Measurements from ENCODE around the gene PFKFB3.
"Not testable (repeated sequence)": the region's sequence is repeated elsewhere in the genome, so short reads cannot be mapped to it uniquely, and the experiment has no call there.

PFKFB3 gene

DNA sequence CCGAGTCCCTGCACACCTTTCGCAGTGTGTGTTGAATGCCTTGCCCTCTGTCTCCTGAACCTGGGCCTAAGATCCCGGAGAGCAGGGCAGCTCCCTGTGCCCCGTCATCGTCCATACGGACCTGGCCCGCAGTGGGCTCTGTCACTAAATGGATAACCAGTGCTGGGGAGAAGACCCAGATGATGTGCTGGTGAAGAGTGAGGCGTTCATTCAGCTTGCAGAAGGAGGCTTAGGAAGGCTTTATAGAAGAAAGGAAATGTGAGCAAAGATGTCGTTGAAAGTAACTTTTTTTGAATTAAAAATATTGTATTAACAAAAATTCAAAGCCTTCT lies 34.4 kb downstream of the PFKFB3 start:
- no peak overlapping the region for H3K4me2 ChIP-seq (ENCODE audit: low read length)
- peaks cover 8% of the 10 kb centered on the region for H3K4me1 ChIP-seq (ENCODE audit: control insufficient read depth, low read length)
- no peaks in the 10 kb centered on the region for H4K20me1 ChIP-seq (ENCODE audit: control insufficient read depth, insufficient read depth, low read depth, low read length)
- H3F3A ChIP-seq (ENCODE audit: control insufficient read depth, insufficient read depth) = peaks cover 9% of the 10 kb centered on the region
- H3K27ac ChIP-seq (ENCODE audit: low read depth, low read length) = no peak overlapping the region
- TF ChIP-seq CTCF (IDR thresholded peaks at IDR 0.05; ENCODE audit: low read depth, low read length, poor library complexity, severe bottlenecking) (no peak), EZH2phosphoT487 (IDR thresholded peaks at IDR 0.05; ENCODE audit: borderline replicate concordance, low read length) (no peak)
- no peaks in the 10 kb centered on the region for H3K9me2 ChIP-seq (replicated peaks; ENCODE audit: control insufficient read depth, low read length)
- no peaks in the 10 kb centered on the region for H3K79me2 ChIP-seq (ENCODE audit: control insufficient read depth, low read length)
- H3K36me3 ChIP-seq (ENCODE audit: control insufficient read depth, low read length) = peaks cover 34% of the 10 kb centered on the region
- no peaks in the 10 kb centered on the region for H3K27me3 ChIP-seq (ENCODE audit: control insufficient read depth, low read length)
- H3K9me3 ChIP-seq (ENCODE audit: control insufficient read depth, insufficient read depth, low read length) = no peaks in the 10 kb centered on the region
- H3K4me3 ChIP-seq (ENCODE audit: low read length) = no peak overlapping the region

GRCh38 chr10:6238587-6239212 lies 36.0 kb downstream of the PFKFB3 start:
- H3K36me3 ChIP-seq (ENCODE audit: control insufficient read depth, low read length) = peaks cover 19% of the 10 kb centered on the region
- not testable (repeated sequence) for H3K79me2 ChIP-seq (ENCODE audit: control insufficient read depth, low read length); H3K27ac ChIP-seq (ENCODE audit: low read depth, low read length); H3F3A ChIP-seq (ENCODE audit: control insufficient read depth, insufficient read depth); H3K9me3 ChIP-seq (ENCODE audit: control insufficient read depth, insufficient read depth, low read length); H4K20me1 ChIP-seq (ENCODE audit: control insufficient read depth, insufficient read depth, low read depth, low read length); H3K27me3 ChIP-seq (ENCODE audit: control insufficient read depth, low read length); H3K4me2 ChIP-seq (ENCODE audit: low read length); H3K4me1 ChIP-seq (ENCODE audit: control insufficient read depth, low read length); H3K4me3 ChIP-seq (ENCODE audit: low read length); H3K9me2 ChIP-seq (replicated peaks; ENCODE audit: control insufficient read depth, low read length)

DNA sequence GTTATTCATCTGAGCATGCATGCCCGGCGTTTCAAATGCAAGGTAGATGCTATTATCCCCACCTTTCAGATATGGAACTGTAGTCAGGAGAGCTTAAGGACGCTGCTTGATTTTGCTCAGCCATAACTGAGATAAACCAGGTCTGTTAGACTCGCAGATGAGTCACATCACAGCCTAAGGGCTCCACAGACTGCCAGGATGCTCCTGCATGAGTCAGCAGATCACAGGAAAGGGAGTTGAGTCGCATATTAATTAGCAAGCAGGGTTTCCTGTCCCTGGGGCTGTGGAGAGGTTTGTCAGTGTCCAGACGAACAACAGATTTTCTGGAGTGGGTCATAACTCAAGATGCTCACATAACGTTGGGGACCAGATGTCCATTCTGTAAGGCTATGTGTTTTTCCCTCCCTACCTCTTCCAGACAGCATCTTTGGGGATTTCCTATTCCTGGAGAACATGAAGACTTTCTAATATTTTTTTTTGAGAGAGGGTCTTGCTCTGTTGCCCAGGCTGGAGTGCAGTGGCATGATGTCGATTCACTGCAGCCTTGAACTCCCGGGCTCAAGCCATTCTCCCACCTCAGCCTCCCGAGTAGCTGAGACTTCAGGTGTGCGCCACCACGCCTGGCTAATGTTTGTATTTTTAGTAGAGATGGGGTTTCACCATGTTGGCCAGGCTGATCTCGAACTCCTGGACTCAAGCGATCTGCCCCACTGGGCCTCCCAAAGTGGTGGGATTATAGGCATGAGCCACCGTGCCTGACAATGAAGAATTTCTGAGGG lies 36.7 kb downstream of the PFKFB3 start:
- peaks cover 12% of the 10 kb centered on the region for H3K36me3 ChIP-seq (ENCODE audit: control insufficient read depth, low read length)
- H3K27me3 ChIP-seq (ENCODE audit: control insufficient read depth, low read length) = no peaks in the 10 kb centered on the region

More for the DNA sequence above, 36.7 kb downstream of the PFKFB3 start:
- TF ChIP-seq EZH2phosphoT487 (IDR thresholded peaks at IDR 0.05; ENCODE audit: borderline replicate concordance, low read length) = no peak
- no peak for TF ChIP-seq CTCF (IDR thresholded peaks at IDR 0.05; ENCODE audit: low read depth, low read length, poor library complexity, severe bottlenecking)
- Histone ChIP-seq H3K27ac (ENCODE audit: low read depth, low read length) (no peak overlapping the region), H3K4me2 (ENCODE audit: low read length) (no peak overlapping the region), H3K9me3 (ENCODE audit: control insufficient read depth, insufficient read depth, low read length) (no peaks in the 10 kb centered on the region), H3K4me1 (ENCODE audit: control insufficient read depth, low read length) (peaks cover 8% of the 10 kb centered on the region), H4K20me1 (ENCODE audit: control insufficient read depth, insufficient read depth, low read depth, low read length) (no peaks in the 10 kb centered on the region), H3F3A (ENCODE audit: control insufficient read depth, insufficient read depth) (peaks cover 9% of the 10 kb centered on the region), H3K9me2 (replicated peaks; ENCODE audit: control insufficient read depth, low read length) (no peaks in the 10 kb centered on the region), H3K4me3 (ENCODE audit: low read length) (no peak overlapping the region), H3K79me2 (ENCODE audit: control insufficient read depth, low read length) (no peaks in the 10 kb centered on the region)
